Effector memory CD8-positive, alpha-beta T cell (primary cell): ENCODE data around the gene IGF2BP2.
"Not testable (repeated sequence)": the region's sequence is repeated elsewhere in the genome, so short reads cannot be mapped to it uniquely, and the experiment has no call there.

Experiments used
- ATAC-seq: fragments of 150-1000 bp; cut with Tn5 transposase; replicated peaks from 2 replicates; pipeline ENCODE4 v1.10.0; 2021; ENCODE audit warnings: mild to moderate bottlenecking, moderate library complexity
- DNase-seq, 3 experiments: peaks; one replicate each; pipeline ENCODE4 v3.0.0; 2021
- H3K27ac Mint-ChIP-seq, 2 donors: one replicate each; pipeline ENCODE4 v1.8.0; 2022; ENCODE audit warnings: mild to moderate bottlenecking in 2 of 2, mixed read lengths in 2 of 2, moderate library complexity in 2 of 2
- H3K27me3 Mint-ChIP-seq, 2 donors: one replicate each; pipeline ENCODE4 v1.8.0; 2022; ENCODE audit warnings: mixed read lengths in 2 of 2
- H3K36me3 Mint-ChIP-seq: one replicate; pipeline ENCODE4 v1.8.0; 2022; ENCODE audit warnings: mild to moderate bottlenecking, moderate library complexity, mixed read lengths; ENCODE audit not compliant: insufficient read depth
- H3K4me1 Mint-ChIP-seq, 2 donors: one replicate each; pipeline ENCODE4 v1.8.0; 2022; ENCODE audit warnings: low read depth in 2 of 2, mixed read lengths in 2 of 2
- H3K4me3 Mint-ChIP-seq, 2 donors: one replicate each; pipeline ENCODE4 v1.8.0; 2022; ENCODE audit warnings: mild to moderate bottlenecking in 2 of 2, mixed read lengths in 2 of 2, moderate library complexity in 2 of 2
- H3K9me3 Mint-ChIP-seq, 2 donors: one replicate each; pipeline ENCODE4 v1.8.0; 2022; ENCODE audit warnings: mixed read lengths in 2 of 2

Gene IGF2BP2

GRCh38 chr3:185813205-185813604 lies 11.6 kb downstream of the IGF2BP2 start:
- H3K4me1 Mint-ChIP-seq, result no peaks in the 10 kb centered on the region
- DNase-seq, result no peak
- no peak overlapping the region for H3K4me3 Mint-ChIP-seq
- peaks cover 25 to 44% of the 10 kb centered on the region in 2 donors for H3K27me3 Mint-ChIP-seq
- ATAC-seq, result no peak
- H3K9me3 Mint-ChIP-seq, result no peaks in the 10 kb centered on the region
- H3K36me3 Mint-ChIP-seq, result no peaks in the 10 kb centered on the region
- no peak overlapping the region for H3K27ac Mint-ChIP-seq

GRCh38 chr3:185807445-185808068 lies 17.3 kb downstream of the IGF2BP2 start:
- no peaks in the 10 kb centered on the region for H3K36me3 Mint-ChIP-seq
- no peak for ATAC-seq
- peaks cover 9 to 27% of the 10 kb centered on the region in 2 donors for H3K27me3 Mint-ChIP-seq
- no peak overlapping the region for H3K4me3 Mint-ChIP-seq
- H3K4me1 Mint-ChIP-seq, result no peaks in the 10 kb centered on the region
- DNase-seq, result no peak
- H3K9me3 Mint-ChIP-seq, result no peaks in the 10 kb centered on the region
- H3K27ac Mint-ChIP-seq, result no peak overlapping the region

- ATAC-seq, H3K4me3 Mint-ChIP-seq, H3K36me3 Mint-ChIP-seq, H3K9me3 Mint-ChIP-seq, H3K27ac Mint-ChIP-seq, H3K4me1 Mint-ChIP-seq, DNase-seq: not testable (repeated sequence)
- H3K27me3 Mint-ChIP-seq, result peaks cover 21 to 53% of the 10 kb centered on the region in 2 donors
These were observed 26.1 kb downstream of the IGF2BP2 start for GRCh38 chr3:185798831-185799110.

GRCh38 chr3:185797993-185798830 lies 26.6 kb downstream of the IGF2BP2 start:
- DNase-seq (no peak), ATAC-seq (no peak)
- no peak overlapping the region for H3K27ac Mint-ChIP-seq
- H3K36me3 Mint-ChIP-seq, result no peaks in the 10 kb centered on the region
- H3K9me3 Mint-ChIP-seq, result no peaks in the 10 kb centered on the region
- no peak overlapping the region for H3K4me3 Mint-ChIP-seq
- H3K27me3 Mint-ChIP-seq, result peaks cover 23 to 56% of the 10 kb centered on the region in 2 donors
- no peaks in the 10 kb centered on the region for H3K4me1 Mint-ChIP-seq

- H3K27me3 Mint-ChIP-seq, result peaks cover 30 to 65% of the 10 kb centered on the region in 2 donors
- no peak overlapping the region for H3K4me3 Mint-ChIP-seq
- H3K27ac Mint-ChIP-seq, result no peak overlapping the region
- DNase-seq (no peak), ATAC-seq (no peak)
- H3K4me1 Mint-ChIP-seq, result no peaks in the 10 kb centered on the region
- H3K9me3 Mint-ChIP-seq, result no peaks in the 10 kb centered on the region
- H3K36me3 Mint-ChIP-seq, result no peaks in the 10 kb centered on the region
These were observed 27.5 kb downstream of the IGF2BP2 start for GRCh38 chr3:185797108-185797881.

GRCh38 chr3:185796431-185797107 lies 28.3 kb downstream of the IGF2BP2 start:
- Mint-ChIP-seq H3K4me1 (no peaks in the 10 kb centered on the region), H3K27me3 (peaks cover 33 to 62% of the 10 kb centered on the region in 2 donors), H3K9me3 (no peaks in the 10 kb centered on the region), H3K36me3 (no peaks in the 10 kb centered on the region), H3K4me3 (no peak overlapping the region), H3K27ac (no peak overlapping the region)
- no peak for ATAC-seq
- DNase-seq, result no peak

GRCh38 chr3:185793381-185793780 lies 31.5 kb downstream of the IGF2BP2 start:
- no peaks in the 10 kb centered on the region for H3K9me3 Mint-ChIP-seq
- no peaks in the 10 kb centered on the region for H3K36me3 Mint-ChIP-seq
- H3K4me3 Mint-ChIP-seq, result no peak overlapping the region
- DNase-seq, result no peak
- H3K27me3 Mint-ChIP-seq, result peaks cover 45 to 72% of the 10 kb centered on the region in 2 donors
- H3K27ac Mint-ChIP-seq, result no peak overlapping the region
- ATAC-seq, result no peak
- H3K4me1 Mint-ChIP-seq, result no peaks in the 10 kb centered on the region

GRCh38 chr3:185792955-185793354 lies 31.9 kb downstream of the IGF2BP2 start:
- Mint-ChIP-seq H3K4me3 (no peak overlapping the region), H3K27me3 (peaks cover 45 to 72% of the 10 kb centered on the region in 2 donors), H3K4me1 (no peaks in the 10 kb centered on the region), H3K9me3 (no peaks in the 10 kb centered on the region), H3K36me3 (no peaks in the 10 kb centered on the region), H3K27ac (no peak overlapping the region)
- DNase-seq, result no peak
- no peak for ATAC-seq

- Mint-ChIP-seq H3K27ac (no peak overlapping the region), H3K9me3 (no peaks in the 10 kb centered on the region), H3K4me3 (no peak overlapping the region), H3K27me3 (peaks cover 41 to 59% of the 10 kb centered on the region in 2 donors), H3K36me3 (no peaks in the 10 kb centered on the region), H3K4me1 (no peaks in the 10 kb centered on the region)
- no peak for ATAC-seq
- DNase-seq, result no peak
These were observed 34.7 kb downstream of the IGF2BP2 start for GRCh38 chr3:185789891-185790830.

- Mint-ChIP-seq H3K4me1 (no peaks in the 10 kb centered on the region), H3K36me3 (no peaks in the 10 kb centered on the region), H3K4me3 (no peak overlapping the region), H3K9me3 (no peaks in the 10 kb centered on the region), H3K27ac (no peak overlapping the region), H3K27me3 (peaks cover 41 to 63% of the 10 kb centered on the region in 2 donors)
- ATAC-seq, result no peak
- no peak for DNase-seq
These were observed 35.7 kb downstream of the IGF2BP2 start for GRCh38 chr3:185789134-185789533.

GRCh38 chr3:185788292-185788691 lies 36.5 kb downstream of the IGF2BP2 start:
- DNase-seq (no peak), ATAC-seq (no peak)
- no peaks in the 10 kb centered on the region for H3K4me1 Mint-ChIP-seq
- no peak overlapping the region for H3K4me3 Mint-ChIP-seq
- peaks cover 41 to 63% of the 10 kb centered on the region in 2 donors for H3K27me3 Mint-ChIP-seq
- no peaks in the 10 kb centered on the region for H3K36me3 Mint-ChIP-seq
- no peak overlapping the region for H3K27ac Mint-ChIP-seq
- H3K9me3 Mint-ChIP-seq, result no peaks in the 10 kb centered on the region

- no peaks in the 10 kb centered on the region for H3K36me3 Mint-ChIP-seq
These were observed 37.6 kb downstream of the IGF2BP2 start for GRCh38 chr3:185786956-185787877.

More at GRCh38 chr3:185786956-185787877, 37.6 kb downstream of the IGF2BP2 start:
- H3K27me3 Mint-ChIP-seq, result peaks cover 33 to 62% of the 10 kb centered on the region in 2 donors
- ATAC-seq (no peak), DNase-seq (no peak)
- H3K4me1 Mint-ChIP-seq, result no peaks in the 10 kb centered on the region
- H3K4me3 Mint-ChIP-seq, result no peak overlapping the region
- H3K9me3 Mint-ChIP-seq, result no peaks in the 10 kb centered on the region
- no peak overlapping the region for H3K27ac Mint-ChIP-seq
